GM06990 (cell line): ENCODE data around the gene RNF217.
A peak's percentile ranks its signal among the peaks of the same experiment; 100 is the strongest.

ENCODE experiments used
- DNase-seq: peaks from one replicate; pipeline ENCODE4 v3.0.0-alpha.2; 2011; ENCODE audit not compliant: insufficient read length; ENCODE audit errors: extremely low read depth
- H3K27me3 ChIP-seq: replicated peaks from 2 replicates; pipeline ENCODE4 v1.6.0; 2011; ENCODE audit warnings: low read length; ENCODE audit not compliant: control insufficient read depth, insufficient read depth
- H3K36me3 ChIP-seq: 2 replicates; pipeline ENCODE4 v1.5.1; 2011; ENCODE audit warnings: low read length; ENCODE audit not compliant: control insufficient read depth, insufficient read depth
- H3K4me3 ChIP-seq: replicated peaks from 2 replicates; pipeline ENCODE4 v1.5.1; 2011; ENCODE audit warnings: low read depth, mild to moderate bottlenecking, control low read depth, low read length
- TF ChIP-seq, protein P1 (sequence below): IDR thresholded peaks from 2 replicates; pipeline ENCODE4 v1.5.1; 2011; ENCODE audit warnings: low read length, control low read depth, mild to moderate bottlenecking, inconsistent platforms; ENCODE audit not compliant: insufficient read depth, poor library complexity, severe bottlenecking

RNF217 gene

DNA sequence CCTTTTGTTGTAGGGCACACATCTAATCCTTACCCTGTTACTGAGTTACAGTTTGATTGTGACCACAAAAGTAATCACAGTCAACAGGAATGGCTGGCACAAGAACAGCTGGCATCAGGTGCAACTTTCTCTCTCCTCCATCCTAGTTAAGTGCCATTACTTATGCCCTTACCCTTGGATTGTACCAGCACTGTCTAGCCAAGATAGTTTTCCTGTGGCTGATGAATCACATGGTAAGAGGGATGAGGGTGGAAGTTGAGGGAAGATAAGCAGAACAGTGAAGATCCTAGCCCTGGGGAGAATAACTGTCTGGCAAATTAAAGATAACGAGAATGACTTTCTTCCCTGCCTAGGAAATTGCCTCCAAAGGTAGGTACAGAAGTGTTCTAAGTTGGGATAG is 42.0 kb downstream of the RNF217 start:
- H3K36me3 ChIP-seq: no peaks in the 10 kb centered on the region
- TF ChIP-seq, protein P1, sequence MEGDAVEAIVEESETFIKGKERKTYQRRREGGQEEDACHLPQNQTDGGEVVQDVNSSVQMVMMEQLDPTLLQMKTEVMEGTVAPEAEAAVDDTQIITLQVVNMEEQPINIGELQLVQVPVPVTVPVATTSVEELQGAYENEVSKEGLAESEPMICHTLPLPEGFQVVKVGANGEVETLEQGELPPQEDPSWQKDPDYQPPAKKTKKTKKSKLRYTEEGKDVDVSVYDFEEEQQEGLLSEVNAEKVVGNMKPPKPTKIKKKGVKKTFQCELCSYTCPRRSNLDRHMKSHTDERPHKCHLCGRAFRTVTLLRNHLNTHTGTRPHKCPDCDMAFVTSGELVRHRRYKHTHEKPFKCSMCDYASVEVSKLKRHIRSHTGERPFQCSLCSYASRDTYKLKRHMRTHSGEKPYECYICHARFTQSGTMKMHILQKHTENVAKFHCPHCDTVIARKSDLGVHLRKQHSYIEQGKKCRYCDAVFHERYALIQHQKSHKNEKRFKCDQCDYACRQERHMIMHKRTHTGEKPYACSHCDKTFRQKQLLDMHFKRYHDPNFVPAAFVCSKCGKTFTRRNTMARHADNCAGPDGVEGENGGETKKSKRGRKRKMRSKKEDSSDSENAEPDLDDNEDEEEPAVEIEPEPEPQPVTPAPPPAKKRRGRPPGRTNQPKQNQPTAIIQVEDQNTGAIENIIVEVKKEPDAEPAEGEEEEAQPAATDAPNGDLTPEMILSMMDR: no peak
- DNase-seq: no peak
- H3K27me3 ChIP-seq: no peaks in the 10 kb centered on the region
- H3K4me3 ChIP-seq: no peak overlapping the region

DNA sequence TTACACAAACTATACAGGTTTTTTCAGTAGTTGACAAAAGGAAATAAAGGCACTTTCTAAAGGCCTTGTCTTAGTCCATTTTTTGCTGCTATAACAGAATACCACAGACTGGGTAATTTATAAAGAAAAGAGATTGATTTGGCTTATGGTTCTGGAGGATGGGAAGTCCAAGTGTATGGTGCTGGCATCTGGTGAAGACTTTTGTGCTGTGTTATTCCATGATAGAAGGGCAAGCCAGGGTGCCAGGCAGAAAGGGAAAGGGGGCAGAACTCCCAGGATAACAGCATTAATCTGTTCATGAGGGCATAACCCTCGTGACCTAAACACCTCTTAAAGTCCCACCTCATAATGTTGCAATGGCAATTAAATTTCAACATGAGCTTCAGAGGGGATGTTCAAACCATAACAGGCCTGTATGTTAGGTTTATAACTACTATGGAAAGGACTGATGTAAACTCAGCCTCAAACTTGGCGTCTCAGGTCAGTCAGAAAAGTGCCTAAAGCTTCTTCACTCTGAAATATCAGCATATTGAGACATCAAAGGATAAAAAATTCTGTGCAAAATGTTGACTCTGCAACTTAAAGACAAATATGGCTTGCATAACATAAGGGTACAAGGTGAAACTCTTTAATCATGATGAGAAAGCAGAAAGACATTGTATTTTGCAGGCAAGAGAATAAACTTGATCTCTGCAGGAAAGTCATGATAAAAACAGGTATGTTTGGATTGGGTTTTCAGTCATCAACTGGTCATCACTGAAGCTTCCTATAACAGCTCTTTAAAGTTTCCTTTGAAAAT is 42.8 kb downstream of the RNF217 start:
- H3K27me3 ChIP-seq: no peaks in the 10 kb centered on the region
- H3K36me3 ChIP-seq: no peaks in the 10 kb centered on the region
- no peak overlapping the region for H3K4me3 ChIP-seq
- DNase-seq: no peak
- TF ChIP-seq, protein P1: no peak

DNA sequence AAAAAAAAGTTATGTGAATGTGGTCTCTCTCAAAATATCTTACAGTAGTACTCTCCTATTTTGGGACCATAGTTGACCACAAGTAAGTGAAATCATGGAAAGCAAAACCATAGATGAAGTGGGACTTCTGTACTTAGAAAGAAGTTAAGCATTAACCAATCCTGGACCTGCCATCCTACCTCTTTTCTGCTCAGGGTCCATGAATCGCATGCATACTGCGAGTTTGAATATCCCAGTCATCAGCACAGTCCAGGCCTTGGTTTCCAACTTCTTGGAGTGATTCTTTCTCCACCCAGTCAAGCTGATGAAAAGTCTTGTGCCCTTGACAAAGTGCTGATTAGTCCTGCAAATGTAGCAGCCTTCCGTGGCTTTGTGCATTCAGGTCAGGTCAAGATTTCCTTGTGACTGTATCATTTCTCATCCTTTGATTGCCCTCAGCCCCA is 46.0 kb downstream of the RNF217 start:
- peak; percentile 6 for DNase-seq
- TF ChIP-seq, protein P1: no peak
- H3K36me3 ChIP-seq: no peaks in the 10 kb centered on the region

DNA sequence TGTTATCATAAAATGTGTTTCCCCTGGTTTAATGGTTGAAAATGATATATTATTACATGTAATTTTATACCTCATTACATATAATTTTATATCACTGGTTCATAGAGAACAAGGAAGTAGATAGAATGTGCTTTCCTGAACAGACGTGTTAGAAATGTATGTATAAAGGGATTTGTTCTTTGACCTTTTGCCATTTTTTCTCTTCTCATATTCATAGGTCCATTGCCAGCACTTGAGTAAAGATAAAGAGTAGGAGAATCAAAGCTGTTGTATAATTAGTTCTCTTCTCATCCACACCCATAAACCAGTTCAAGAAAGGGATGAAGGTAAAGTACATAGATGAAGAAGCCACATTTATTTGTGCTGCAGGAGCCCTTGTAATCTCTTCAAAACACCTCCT is 46.7 kb downstream of the RNF217 start:
- H3K36me3 ChIP-seq: no peaks in the 10 kb centered on the region
- DNase-seq: no peak
- TF ChIP-seq, protein P1: no peak
- no peaks in the 10 kb centered on the region for H3K27me3 ChIP-seq
- H3K4me3 ChIP-seq: no peak overlapping the region

More for the DNA sequence above, 46.0 kb downstream of the RNF217 start:
- Histone ChIP-seq H3K27me3 (no peaks in the 10 kb centered on the region), H3K4me3 (no peak overlapping the region)

DNA sequence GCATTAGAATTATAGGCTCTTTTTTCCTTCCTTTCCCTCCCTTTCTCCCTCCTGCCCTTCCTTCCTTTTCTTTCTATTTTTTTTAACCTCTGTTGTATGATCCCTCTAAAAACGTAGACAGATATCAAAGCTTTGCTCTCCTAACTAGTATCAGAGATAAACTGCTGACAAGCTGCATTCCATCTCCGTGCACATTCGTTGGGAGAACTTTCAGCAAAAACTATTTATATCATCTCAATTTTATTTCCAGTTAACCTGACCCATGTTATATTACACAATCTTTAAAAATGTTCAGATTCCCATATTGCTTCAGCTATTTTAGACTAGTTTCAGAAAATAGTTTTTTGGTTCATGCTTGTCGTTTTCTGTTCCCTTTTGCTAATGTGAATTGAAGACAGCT is 47.3 kb downstream of the RNF217 start:
- H3K27me3 ChIP-seq: no peaks in the 10 kb centered on the region
- TF ChIP-seq, protein P1: no peak
- no peak for DNase-seq
- no peak overlapping the region for H3K4me3 ChIP-seq
- no peaks in the 10 kb centered on the region for H3K36me3 ChIP-seq
